HG03139 (cell line): ENCODE data around the gene RASSF1.

Experiments used
- ATAC-seq: cut with Tn5 transposase; IDR thresholded peaks from one replicate; pipeline ENCODE4 v1.9.1; 2021; ENCODE audit not compliant: unreplicated experiment

The RASSF1 gene

GRCh38 chr3:50302095-50303012 lies 38.3 kb downstream of the RASSF1 start:
- no peak for ATAC-seq

DNA sequence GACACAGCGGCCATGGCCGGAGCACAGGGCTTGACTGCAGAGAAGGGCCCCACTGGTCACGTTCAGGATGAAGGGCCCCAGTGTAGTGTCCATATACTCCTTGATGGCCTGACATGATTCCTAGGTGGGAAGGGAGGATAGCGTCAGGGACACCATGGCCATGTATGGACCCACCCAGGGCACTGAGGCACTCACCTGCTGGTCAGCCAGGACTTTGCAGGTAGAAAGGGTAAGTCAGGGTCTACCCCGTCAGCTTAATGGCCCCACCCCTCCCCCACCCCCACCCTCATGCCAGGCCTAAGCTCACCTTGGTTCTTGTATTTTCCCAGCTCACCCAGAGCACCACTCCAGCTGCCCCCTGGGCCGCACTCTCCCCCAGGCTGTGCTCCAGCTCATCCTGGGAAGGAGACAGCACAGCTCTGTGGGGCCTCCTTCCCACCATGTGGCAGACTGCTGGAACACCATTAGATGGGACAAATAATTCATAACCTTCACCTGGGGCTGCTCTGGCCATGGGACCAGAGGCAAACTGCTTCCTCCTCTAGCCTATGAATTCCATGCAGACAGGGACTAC lies 39.9 kb downstream of the RASSF1 start:
- no peak for ATAC-seq

DNA sequence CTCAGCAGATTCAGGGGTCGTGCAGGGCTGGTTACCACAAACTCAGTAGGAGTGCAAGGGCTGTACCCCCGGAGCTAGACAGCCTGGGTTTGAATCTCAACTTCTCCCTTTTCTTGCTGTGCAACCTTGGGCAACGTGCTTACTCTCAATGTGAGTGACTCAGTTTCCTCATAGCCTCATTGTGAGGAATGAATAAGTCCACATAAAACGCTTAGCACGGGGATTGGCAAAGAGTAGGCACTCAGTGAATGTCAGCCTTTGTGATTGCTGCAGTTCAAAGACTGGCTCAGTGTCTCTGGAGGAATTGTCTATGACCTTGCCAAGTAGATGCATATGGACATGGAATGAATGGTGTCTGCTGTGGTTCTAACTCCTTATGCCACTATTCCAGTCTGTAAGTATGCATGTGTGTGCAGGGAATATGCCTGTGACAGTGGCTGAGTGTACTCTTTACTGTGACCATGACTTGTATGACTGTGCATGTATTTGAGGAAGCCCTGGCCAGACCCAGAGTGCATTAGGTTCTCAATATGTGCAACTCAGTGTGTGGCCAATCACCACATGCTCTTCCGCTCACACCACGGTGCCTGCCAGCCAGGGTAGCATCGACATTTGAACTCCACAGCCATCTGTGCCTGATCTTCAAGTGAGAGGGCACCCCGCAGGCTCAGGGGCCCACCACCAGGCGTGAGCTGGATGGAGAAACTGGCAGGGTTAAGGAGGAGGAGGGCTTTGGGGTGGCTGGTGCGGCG lies 40.5 kb downstream of the RASSF1 start:
- no peak for ATAC-seq

GRCh38 chr3:50299638-50299928 lies 41.1 kb downstream of the RASSF1 start:
- ATAC-seq: no peak

DNA sequence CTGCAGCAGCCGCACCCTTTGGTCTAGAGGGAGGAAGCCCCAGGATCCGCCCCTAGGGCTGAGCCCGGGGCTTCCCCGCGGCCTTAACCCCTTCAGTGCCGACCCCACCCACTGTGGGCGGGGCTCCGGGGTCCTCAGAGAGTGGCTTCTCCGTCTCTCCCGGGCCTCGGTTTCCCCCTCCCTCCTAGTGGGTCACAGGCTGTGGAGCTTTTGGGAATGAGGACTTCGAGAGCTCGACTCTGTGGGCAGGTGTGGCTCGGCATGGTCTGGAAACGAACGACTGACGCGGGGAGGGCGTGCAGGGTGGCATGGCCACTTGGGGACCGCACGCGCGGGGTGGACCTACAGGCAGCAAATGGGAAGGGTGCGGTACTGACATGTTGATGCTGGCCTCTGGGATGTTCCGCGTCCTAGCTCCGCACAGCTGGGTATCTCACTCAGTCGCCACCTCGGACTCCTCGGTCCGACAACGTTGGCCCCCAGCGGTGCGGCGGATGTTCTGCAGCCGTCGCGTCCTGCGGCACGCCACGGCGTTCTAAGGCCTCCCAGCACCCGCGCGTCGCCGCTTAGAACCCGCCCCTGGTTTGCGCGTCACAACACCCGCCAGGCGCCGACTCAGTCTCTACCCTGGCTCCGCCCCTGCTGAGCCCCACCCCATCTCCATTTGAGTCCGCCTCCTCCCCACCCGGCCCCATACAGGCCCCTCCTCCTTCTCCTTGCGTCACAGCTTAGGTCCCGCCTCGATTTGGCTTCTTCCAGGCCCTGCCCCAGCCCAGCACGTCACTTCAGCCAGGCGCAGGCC lies 41.6 kb downstream of the RASSF1 start, which contains the start of the genes HYAL3 and NAA80:
HYAL3 (minus strand) TSS at position 570 of the 802 bp plus-strand sequence. CDS start 3,803 bp downstream, outside the sequence.
NAA80 (minus strand) TSS at position 570 of the 802 bp plus-strand sequence. CDS start 1,942 bp downstream, outside the sequence.
- ATAC-seq: peak; percentile 80

DNA sequence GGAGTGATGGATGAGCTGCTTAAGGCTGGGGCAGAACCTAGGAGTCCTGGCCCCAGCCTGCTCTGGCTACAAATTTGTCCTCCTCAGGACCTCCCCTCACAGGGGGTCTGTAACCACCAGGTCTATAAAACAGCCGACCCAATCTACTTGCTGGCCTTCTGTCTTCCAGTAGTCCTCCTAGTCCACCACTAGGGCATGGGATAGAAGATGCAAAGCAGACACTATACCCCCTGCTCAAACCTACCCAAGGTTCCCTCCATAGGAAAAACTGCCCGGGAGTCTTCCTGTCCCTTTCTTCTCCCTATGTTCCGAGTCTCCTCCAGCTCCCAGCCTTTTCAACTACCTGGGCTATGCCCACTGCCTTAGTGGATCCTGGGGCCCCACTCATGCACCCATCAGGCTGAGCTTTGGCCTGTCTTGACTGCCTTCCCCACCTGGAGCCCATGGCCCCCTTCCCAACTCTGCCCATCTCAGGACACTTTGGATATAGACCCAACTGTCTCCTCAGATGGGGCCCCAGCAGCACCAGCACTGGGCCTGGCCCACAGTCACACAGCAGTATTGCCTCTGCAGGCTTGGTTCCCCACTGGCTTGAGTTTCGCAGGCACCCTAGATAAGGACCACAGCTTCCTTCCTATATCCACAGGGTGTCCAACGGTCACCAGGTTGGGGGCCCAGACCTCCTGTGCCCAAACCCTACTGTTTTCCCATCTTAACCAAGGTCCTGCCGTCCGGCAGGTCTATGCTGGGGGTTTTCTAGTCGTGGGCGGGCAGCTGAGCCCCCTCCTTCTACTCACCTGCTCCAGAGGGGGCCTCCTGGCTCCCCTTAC lies 42.5 kb downstream of the RASSF1 start:
- ATAC-seq: no peak

GRCh38 chr3:50297384-50297775 lies 43.3 kb downstream of the RASSF1 start:
- ATAC-seq: no peak

DNA sequence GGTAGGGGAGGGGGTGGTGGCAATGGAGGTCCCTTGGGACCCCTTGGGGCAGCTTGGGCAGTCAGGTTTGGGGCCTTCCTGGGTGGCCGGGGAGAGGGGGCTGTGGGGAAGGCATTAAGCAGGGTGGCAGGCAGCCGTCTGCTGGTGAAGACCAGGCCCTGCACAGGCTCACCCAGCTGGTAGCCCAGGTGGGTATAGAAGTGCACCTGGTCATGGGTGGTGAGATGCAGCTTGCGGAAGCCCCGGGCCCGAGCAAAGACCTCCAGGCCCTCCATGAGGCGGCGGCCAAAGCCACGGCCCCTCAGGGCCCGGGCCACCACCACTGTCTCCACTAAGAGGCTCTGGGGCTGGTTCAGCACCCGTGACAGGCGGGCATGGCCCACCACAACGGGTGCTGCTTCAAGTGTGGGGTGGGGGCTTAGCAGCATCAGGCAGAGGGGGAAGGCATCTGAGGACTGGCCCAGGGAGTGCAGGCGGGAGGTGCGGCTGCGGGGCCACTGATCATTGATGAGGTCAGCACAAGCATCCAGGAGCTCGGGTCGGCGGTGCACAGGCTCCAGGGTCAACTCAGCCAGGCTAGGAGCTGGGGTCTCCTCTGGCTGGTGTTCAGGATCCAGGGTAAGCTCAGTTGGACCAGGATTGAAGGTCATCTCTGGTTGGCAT lies 43.8 kb downstream of the RASSF1 start:
- no peak for ATAC-seq

- no peak for ATAC-seq
Observed at GRCh38 chr3:50295553-50296431, 44.8 kb downstream of the RASSF1 start.

- no peak for ATAC-seq
Observed at GRCh38 chr3:50294492-50295403, 45.9 kb downstream of the RASSF1 start.

- no peak for ATAC-seq
Observed at GRCh38 chr3:50294089-50294488, 46.5 kb downstream of the RASSF1 start.

GRCh38 chr3:50293079-50293801 lies 47.4 kb downstream of the RASSF1 start:
- no peak for ATAC-seq

DNA sequence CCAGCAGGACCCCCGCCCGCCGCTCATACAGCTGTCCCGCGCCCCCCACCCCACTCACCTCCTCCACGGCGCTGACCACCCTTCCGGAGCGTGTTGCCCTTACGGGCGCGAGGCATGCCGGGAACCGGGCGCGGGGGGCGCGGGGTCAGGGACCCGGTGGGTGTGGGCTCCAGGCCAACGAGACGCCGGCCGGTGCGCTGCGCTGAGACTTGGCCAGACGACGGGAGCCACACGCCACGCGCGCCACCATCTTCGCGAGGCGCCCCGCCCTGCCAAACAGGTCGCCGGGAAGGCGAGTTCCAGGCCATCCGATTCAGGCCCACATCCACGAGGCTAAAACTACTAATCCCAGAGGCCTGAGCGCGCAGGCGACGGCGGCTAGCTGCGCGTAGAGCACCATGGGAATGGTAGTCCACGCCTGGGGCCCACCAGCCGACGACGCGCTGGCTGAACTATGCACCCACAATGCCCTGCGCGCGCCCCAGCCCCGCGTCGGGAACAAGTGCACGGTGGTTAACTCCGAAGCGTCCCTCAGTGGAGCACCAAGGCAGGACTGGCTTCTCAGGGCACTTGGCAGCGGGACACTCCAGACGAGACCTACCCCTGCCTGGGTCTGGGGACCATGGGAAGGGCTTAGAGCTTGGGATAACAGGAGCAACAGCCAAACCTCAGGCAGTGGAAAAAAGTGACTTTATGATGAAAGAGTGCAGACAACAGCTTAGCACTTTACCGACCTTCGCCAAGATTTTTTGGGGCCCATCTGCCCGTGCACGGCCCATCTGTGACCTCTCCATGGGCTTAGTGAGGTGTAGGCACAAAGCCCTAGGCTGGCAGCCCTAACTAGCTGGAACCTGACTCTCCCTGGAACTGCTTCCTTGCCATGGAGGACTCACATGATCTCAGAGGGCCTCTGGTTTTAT lies 48.2 kb downstream of the RASSF1 start, which contains the start of gene IFRD2:
IFRD2 (minus strand) TSS at position 271 of the 920 bp plus-strand sequence; CDS start at position 116, 155 bp downstream.
- ATAC-seq: peak; percentile 93

- ATAC-seq: no peak
Observed at GRCh38 chr3:50290161-50290641, 50.4 kb downstream of the RASSF1 start.

GRCh38 chr3:50289130-50289529 lies 51.5 kb downstream of the RASSF1 start:
- ATAC-seq: no peak
